BLaER1 (cell line): ENCODE results near the gene ANGPTL5.
"Not testable (repeated sequence)": the region's sequence is repeated elsewhere in the genome, so short reads cannot be mapped to it uniquely, and the experiment has no call there.

Source experiments
- H3K27ac ChIP-seq: shearing (Covaris generic); formaldehyde crosslinking; 2 replicates; pipeline ENCODE4 v1.8.1; 2022
- H3K27me3 ChIP-seq: shearing (Covaris generic); formaldehyde crosslinking; 2 replicates; pipeline ENCODE4 v1.8.1; 2022
- H3K36me3 ChIP-seq: shearing (Covaris generic); formaldehyde crosslinking; 2 replicates; pipeline ENCODE4 v1.8.1; 2022
- H3K4me1 ChIP-seq: shearing (Covaris generic); formaldehyde crosslinking; 2 replicates; pipeline ENCODE4 v1.8.1; 2022
- H3K4me2 ChIP-seq: shearing (Covaris generic); formaldehyde crosslinking; 2 replicates; pipeline ENCODE4 v1.8.1; 2022
- H3K4me3 ChIP-seq: shearing (Covaris generic); formaldehyde crosslinking; 2 replicates; pipeline ENCODE4 v1.8.1; 2022
- H3K9ac ChIP-seq: shearing (Covaris generic); formaldehyde crosslinking; 2 replicates; pipeline ENCODE4 v1.8.1; 2022
- H3K9me3 ChIP-seq: shearing (Covaris generic); formaldehyde crosslinking; 2 replicates; pipeline ENCODE4 v1.8.1; 2022
- H4K20me1 ChIP-seq: shearing (Covaris generic); formaldehyde crosslinking; 2 replicates; pipeline ENCODE4 v1.8.1; 2022
- Cebpa-rat ChIP-seq: shearing (Covaris generic); IDR thresholded peaks from 2 replicates; pipeline ENCODE4 v1.8.1; 2022

Gene ANGPTL5

DNA sequence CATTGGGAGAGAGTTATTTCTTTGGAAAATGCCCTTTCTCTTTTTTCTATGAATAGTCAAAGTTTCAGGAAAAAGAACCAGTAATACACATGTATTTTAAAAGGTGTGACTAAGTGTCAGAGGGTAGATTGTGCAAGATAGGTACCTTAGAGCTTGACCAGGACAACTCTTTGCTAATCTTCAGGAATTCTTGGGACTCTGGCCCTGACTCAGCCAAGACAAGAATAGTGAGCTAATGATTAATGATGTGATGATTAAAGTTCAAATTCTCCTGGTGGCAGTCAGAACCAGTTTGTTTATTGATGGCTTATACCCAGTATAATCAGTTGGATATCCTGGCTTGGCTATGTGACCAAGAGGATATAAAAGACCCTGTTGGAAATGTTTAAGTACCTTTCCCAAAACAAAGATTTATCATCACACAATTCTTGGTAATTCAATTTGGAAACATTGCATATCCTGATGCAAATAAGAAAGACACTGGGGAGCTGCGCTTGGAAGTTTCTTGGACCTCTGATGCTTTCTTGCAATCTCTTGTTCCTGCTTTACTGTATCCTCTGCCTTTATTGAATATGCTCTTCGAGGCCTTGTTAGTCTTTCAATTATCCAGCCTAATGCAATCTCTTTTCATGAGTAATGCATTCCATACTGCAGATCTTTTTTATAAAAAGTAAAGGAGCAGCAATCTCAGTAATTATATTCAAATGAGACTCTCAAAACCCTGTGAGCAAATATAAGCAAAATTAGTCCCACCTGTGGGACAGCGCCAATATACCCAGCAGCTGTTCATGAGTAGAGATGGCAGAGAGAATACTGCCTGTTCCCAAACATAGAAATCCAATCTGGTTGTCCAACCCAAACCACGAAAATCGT is 49.5 kb downstream of the ANGPTL5 start:
- H3K4me2 ChIP-seq, result no peak overlapping the region
- no peak for TF ChIP-seq Cebpa-rat
- H3K4me3 ChIP-seq, result no peak overlapping the region
- H4K20me1 ChIP-seq, result no peaks in the 10 kb centered on the region
- no peak overlapping the region for H3K27ac ChIP-seq
- no peaks in the 10 kb centered on the region for H3K36me3 ChIP-seq
- H3K4me1 ChIP-seq, result no peaks in the 10 kb centered on the region
- H3K9ac ChIP-seq, result no peak overlapping the region
- peaks cover 4% of the 10 kb centered on the region for H3K9me3 ChIP-seq
- no peaks in the 10 kb centered on the region for H3K27me3 ChIP-seq

DNA sequence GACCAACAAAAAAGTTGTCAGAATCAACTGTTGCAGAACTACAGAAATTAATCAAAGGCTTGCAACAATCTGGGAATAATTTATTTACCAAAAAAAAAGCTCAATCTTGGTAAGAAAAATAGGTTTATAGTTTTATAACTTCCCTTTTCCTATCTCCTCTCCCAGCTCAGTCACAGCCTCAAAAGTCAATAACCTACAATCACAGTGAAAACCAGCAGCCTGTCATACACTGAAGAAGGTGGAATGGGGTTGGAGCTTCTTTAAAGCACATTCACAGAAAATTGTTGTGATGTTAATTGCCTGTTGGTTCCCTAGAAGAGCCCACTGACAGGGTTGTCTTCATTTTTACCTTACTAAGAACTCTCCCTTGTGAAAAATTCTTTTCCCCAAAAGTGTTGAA is 52.2 kb downstream of the ANGPTL5 start:
- no peak for TF ChIP-seq Cebpa-rat
- no peak overlapping the region for H3K4me2 ChIP-seq

DNA sequence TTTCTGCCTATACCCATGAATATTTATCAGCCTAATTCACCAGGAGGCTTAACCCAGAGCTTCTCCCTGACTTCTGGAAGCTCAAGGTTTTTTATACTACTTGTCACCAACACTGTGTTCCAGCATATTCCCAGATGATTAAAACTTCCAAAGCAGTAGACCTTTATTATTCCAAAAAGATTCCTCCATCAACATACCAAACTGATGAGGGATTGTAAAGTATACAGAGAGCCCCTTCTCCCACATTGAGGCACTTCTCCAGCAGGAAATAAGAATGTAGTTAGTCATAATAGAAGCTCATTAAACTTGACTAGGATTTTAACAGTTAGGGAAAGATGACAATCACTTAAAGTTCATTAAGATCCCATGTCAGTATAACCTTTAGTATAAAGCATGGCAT is 53.0 kb downstream of the ANGPTL5 start:
- no peak overlapping the region for H3K27ac ChIP-seq
- no peak for TF ChIP-seq Cebpa-rat
- H3K4me1 ChIP-seq, result no peaks in the 10 kb centered on the region
- no peaks in the 10 kb centered on the region for H4K20me1 ChIP-seq
- H3K9me3 ChIP-seq, result peaks cover 4% of the 10 kb centered on the region
- no peak overlapping the region for H3K9ac ChIP-seq
- H3K4me3 ChIP-seq, result no peak overlapping the region
- no peak overlapping the region for H3K4me2 ChIP-seq
- H3K27me3 ChIP-seq, result no peaks in the 10 kb centered on the region
- H3K36me3 ChIP-seq, result no peaks in the 10 kb centered on the region

More for the DNA sequence above, 52.2 kb downstream of the ANGPTL5 start:
- Histone ChIP-seq H3K27me3 (no peaks in the 10 kb centered on the region), H3K4me1 (no peaks in the 10 kb centered on the region), H3K36me3 (no peaks in the 10 kb centered on the region), H3K4me3 (no peak overlapping the region), H3K27ac (no peak overlapping the region), H3K9ac (no peak overlapping the region), H4K20me1 (no peaks in the 10 kb centered on the region), H3K9me3 (peaks cover 4% of the 10 kb centered on the region)

- Histone ChIP-seq H3K9me3 (peaks cover 4% of the 10 kb centered on the region), H3K27ac (no peak overlapping the region), H3K27me3 (no peaks in the 10 kb centered on the region), H3K4me3 (no peak overlapping the region), H4K20me1 (no peaks in the 10 kb centered on the region), H3K36me3 (no peaks in the 10 kb centered on the region), H3K4me1 (no peaks in the 10 kb centered on the region), H3K4me2 (no peak overlapping the region), H3K9ac (no peak overlapping the region)
- TF ChIP-seq Cebpa-rat, result no peak
Observed at GRCh38 chr11:101862391-101863233, 53.7 kb downstream of the ANGPTL5 start.

DNA sequence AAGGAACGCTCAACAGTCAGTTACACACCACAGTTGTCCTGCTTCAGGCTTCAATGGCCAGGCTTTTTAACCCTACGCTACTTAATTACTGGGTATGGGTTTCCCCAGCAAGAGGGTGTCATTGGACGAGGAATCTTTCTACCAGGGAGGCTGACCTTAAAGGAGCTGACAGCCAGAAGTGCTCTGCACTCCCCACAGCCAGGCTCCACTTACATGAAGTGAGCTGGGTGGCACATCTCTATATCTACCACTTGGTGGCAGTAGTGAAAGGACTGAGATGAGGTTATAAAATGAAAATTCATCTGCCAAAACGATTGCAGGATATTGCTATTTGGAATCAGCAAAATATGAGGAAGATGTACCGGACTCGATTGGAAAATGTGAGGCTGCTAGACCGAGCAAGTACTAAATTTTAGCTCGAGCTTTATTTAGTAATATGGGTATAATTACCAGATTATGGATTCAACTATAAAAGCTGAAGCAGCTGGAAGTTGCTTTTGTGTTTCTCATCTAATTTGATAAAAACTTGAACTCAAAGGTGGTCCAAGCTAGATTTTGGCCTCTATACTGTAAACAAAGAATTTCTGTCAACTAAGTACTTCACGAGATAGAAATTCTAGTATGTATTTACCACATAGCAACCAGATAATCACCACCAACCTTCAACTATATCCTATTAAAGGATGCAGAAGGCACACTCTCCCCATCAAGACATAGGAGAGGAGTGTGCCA is 55.5 kb downstream of the ANGPTL5 start:
- no peak overlapping the region for H3K9ac ChIP-seq
- H3K27ac ChIP-seq, result no peak overlapping the region
- no peak overlapping the region for H3K4me3 ChIP-seq
- H3K4me2 ChIP-seq, result no peak overlapping the region
- H4K20me1 ChIP-seq, result no peaks in the 10 kb centered on the region
- no peak for TF ChIP-seq Cebpa-rat
- H3K9me3 ChIP-seq, result peaks cover 4% of the 10 kb centered on the region
- H3K36me3 ChIP-seq, result no peaks in the 10 kb centered on the region
- no peaks in the 10 kb centered on the region for H3K4me1 ChIP-seq
- H3K27me3 ChIP-seq, result no peaks in the 10 kb centered on the region

- H3K4me1 ChIP-seq, H3K9me3 ChIP-seq, H3K4me2 ChIP-seq, H3K27me3 ChIP-seq, H3K4me3 ChIP-seq, H3K27ac ChIP-seq, H3K9ac ChIP-seq, H3K36me3 ChIP-seq, H4K20me1 ChIP-seq: not testable (repeated sequence)
Observed at GRCh38 chr11:101852260-101852659, 64.1 kb downstream of the ANGPTL5 start.

GRCh38 chr11:101848262-101848661 is 68.1 kb downstream of the ANGPTL5 start:
- no peaks in the 10 kb centered on the region for H3K4me1 ChIP-seq
- no peak overlapping the region for H3K27ac ChIP-seq
- TF ChIP-seq Cebpa-rat, result no peak
- H3K27me3 ChIP-seq, result no peaks in the 10 kb centered on the region
- H3K9me3 ChIP-seq, result no peaks in the 10 kb centered on the region
- no peaks in the 10 kb centered on the region for H4K20me1 ChIP-seq
- no peak overlapping the region for H3K4me2 ChIP-seq
- no peaks in the 10 kb centered on the region for H3K36me3 ChIP-seq
- H3K4me3 ChIP-seq, result no peak overlapping the region
- H3K9ac ChIP-seq, result no peak overlapping the region

DNA sequence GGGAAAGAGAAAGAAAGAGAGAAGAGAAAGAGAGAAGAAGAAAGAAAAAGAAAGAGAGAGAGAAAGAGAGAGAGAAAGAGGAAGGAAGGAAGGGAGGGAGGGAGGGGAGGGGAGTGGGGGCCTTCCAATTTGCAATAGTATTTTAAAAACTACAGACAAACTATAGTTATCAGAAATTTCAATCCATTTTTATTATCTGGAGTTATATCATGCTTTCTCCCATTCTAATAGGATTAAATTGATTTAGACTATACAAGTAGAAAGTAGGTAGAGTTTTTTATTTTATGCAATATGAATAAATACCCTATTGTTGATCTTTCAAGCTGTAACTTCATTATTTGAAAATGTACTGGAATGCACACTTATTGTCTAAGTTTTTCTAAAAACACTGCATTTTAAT is 71.7 kb downstream of the ANGPTL5 start:
- H3K4me3 ChIP-seq, result no peak overlapping the region
- no peak overlapping the region for H3K9ac ChIP-seq
- no peaks in the 10 kb centered on the region; the same call in 1 of the 2 replicates for H3K9me3 ChIP-seq
- H3K4me2 ChIP-seq, result no peak overlapping the region
- H3K27me3 ChIP-seq, result no peaks in the 10 kb centered on the region
- H3K4me1 ChIP-seq, result no peaks in the 10 kb centered on the region
- H4K20me1 ChIP-seq, result no peaks in the 10 kb centered on the region
- TF ChIP-seq Cebpa-rat, result no peak
- H3K27ac ChIP-seq, result no peak overlapping the region
- no peaks in the 10 kb centered on the region for H3K36me3 ChIP-seq

DNA sequence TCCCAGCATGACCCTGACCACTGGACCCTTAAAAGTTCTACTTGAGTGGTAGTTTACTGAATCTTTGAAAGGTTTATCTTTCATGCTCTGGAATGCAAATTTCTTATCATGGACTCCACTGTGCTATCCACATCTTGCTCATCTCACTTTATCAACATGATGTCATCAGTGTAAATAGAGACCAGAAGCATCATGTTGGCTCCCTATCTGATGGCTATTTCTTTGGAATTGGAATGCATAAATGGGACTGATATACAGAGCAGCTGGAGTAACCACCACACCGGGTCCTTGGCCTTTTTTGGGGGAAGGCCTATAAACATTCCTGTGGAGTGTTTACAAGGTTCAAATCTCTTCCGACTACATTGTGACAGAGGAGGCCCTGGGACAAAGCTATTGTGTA is 75.6 kb downstream of the ANGPTL5 start:
- Histone ChIP-seq H3K9me3 (no peaks in the 10 kb centered on the region; the same call in 1 of the 2 replicates), H4K20me1 (no peaks in the 10 kb centered on the region), H3K36me3 (no peaks in the 10 kb centered on the region), H3K4me3 (no peak overlapping the region), H3K4me2 (no peak overlapping the region), H3K27me3 (no peaks in the 10 kb centered on the region), H3K27ac (no peak overlapping the region), H3K9ac (no peak overlapping the region), H3K4me1 (no peaks in the 10 kb centered on the region)
- no peak for TF ChIP-seq Cebpa-rat
